Suprapubic skin (tissue), 4 donors: ENCODE measurements around the gene SMARCA2.

ENCODE experiments used
- POLR2A ChIP-seq, 2 donors: fragments of 450-650 bp; IDR thresholded peaks; one replicate each; pipeline ENCODE4 v1.6.1; 2017; ENCODE audit warnings: antibody characterized with exemption in 2 of 2, mild to moderate bottlenecking in 2 of 2, moderate library complexity in 2 of 2
- POLR2AphosphoS5 ChIP-seq, 3 donors: sonication (generic); formaldehyde crosslinking; IDR thresholded peaks; one replicate each; pipeline ENCODE4 v1.6.1; 2017; ENCODE audit warnings: antibody characterized with exemption in 3 of 3
- TF ChIP-seq, protein P1 (sequence below), 2 donors: fragments of 200-600 bp in 1 of 2; fragments of 450-650 bp in 1 of 2; sonication (generic) in 1 of 2; IDR thresholded peaks; one replicate each; pipeline ENCODE4 v1.5.1; 2016 to 2019; ENCODE audit warnings: antibody characterized with exemption in 2 of 2, mild to moderate bottlenecking in 1 of 2, moderate library complexity in 1 of 2

DNA sequence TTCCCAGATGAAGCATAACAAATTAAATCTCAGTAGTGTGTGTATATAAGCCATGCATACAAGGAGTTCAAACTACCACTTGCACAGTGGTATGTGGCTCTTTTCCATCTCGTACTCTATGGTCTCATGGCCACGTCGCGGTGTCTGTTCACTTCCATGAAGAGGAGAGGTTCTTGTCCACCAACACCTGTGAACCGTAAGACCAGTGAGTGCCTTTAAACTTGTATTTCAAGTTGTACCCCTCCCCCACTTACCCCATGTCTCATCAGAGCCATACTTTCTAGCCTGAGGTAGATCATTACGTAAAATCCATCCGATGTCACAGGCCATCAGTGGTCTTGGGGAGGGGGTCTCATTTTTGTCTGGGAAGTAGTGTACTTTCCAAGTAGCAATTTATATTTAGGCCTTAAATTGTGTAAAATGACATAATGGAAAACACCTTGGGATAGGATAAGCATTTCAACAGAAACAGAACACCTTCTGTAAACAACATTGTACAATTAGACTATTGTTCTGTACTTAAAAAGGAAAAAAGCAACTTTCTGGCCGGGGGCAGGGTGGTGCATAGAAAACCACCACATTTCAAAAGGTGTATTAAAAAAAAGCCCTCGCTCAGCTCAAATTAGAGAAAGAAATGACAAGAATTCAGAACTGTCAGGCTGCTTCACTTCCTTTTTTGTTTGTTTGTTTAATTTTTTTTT, 163.0 kb downstream of the SMARCA2 start:
- TF ChIP-seq POLR2A (IDR thresholded peaks at IDR 0.05) = no peak
- TF ChIP-seq, protein P1, sequence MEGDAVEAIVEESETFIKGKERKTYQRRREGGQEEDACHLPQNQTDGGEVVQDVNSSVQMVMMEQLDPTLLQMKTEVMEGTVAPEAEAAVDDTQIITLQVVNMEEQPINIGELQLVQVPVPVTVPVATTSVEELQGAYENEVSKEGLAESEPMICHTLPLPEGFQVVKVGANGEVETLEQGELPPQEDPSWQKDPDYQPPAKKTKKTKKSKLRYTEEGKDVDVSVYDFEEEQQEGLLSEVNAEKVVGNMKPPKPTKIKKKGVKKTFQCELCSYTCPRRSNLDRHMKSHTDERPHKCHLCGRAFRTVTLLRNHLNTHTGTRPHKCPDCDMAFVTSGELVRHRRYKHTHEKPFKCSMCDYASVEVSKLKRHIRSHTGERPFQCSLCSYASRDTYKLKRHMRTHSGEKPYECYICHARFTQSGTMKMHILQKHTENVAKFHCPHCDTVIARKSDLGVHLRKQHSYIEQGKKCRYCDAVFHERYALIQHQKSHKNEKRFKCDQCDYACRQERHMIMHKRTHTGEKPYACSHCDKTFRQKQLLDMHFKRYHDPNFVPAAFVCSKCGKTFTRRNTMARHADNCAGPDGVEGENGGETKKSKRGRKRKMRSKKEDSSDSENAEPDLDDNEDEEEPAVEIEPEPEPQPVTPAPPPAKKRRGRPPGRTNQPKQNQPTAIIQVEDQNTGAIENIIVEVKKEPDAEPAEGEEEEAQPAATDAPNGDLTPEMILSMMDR (IDR thresholded peaks at IDR 0.05) = no peak
- TF ChIP-seq POLR2AphosphoS5 (IDR thresholded peaks at IDR 0.05) = no peak
